Mesenchymal stem cell (in vitro differentiated cells and primary cell): ENCODE results near the gene SPATA3.
"Not testable (repeated sequence)": the region's sequence is repeated elsewhere in the genome, so short reads cannot be mapped to it uniquely, and the experiment has no call there.

ENCODE experiments used
- DNase-seq: peaks from one replicate; pipeline ENCODE4 v3.0.0-alpha.2; 2013
- H2AFZ ChIP-seq: one replicate; pipeline ENCODE4 v1.6.1; 2013; ENCODE audit warnings: low read depth, mild to moderate bottlenecking, control low read depth, inconsistent platforms, low read length, moderate library complexity
- H2AK5ac ChIP-seq: 2 replicates; pipeline ENCODE4 v1.6.1; 2013; ENCODE audit warnings: low read length, moderate library complexity, mild to moderate bottlenecking, inconsistent platforms; ENCODE audit not compliant: severe bottlenecking
- H2BK120ac ChIP-seq: one replicate; pipeline ENCODE4 v1.6.1; 2013; ENCODE audit warnings: low read depth, mild to moderate bottlenecking, inconsistent platforms, low read length, moderate library complexity
- H2BK12ac ChIP-seq, 2 experiments: one replicate each; pipeline ENCODE4 v1.6.1; 2013; ENCODE audit warnings: inconsistent platforms in 2 of 2, low read length in 2 of 2, mild to moderate bottlenecking in 2 of 2, moderate library complexity in 2 of 2, control low read depth in 1 of 2
- H2BK15ac ChIP-seq: one replicate; pipeline ENCODE4 v1.6.1; 2013; ENCODE audit warnings: mild to moderate bottlenecking, low read depth, inconsistent platforms; ENCODE audit not compliant: poor library complexity, severe bottlenecking
- H2BK5ac ChIP-seq: 2 replicates; pipeline ENCODE4 v1.6.1; 2013; ENCODE audit warnings: low read depth, mild to moderate bottlenecking, low read length, control low read depth, inconsistent platforms; ENCODE audit not compliant: poor library complexity, severe bottlenecking
- H3K14ac ChIP-seq, 2 experiments: one replicate each; pipeline ENCODE4 v1.6.1; 2013; ENCODE audit warnings: inconsistent platforms in 2 of 2, low read length in 2 of 2, control low read depth in 1 of 2, mild to moderate bottlenecking in 1 of 2, moderate library complexity in 1 of 2
- H3K18ac ChIP-seq, 2 experiments: one replicate each; pipeline ENCODE4 v1.6.1; 2013; ENCODE audit warnings: inconsistent platforms in 2 of 2, low read length in 2 of 2, control low read depth in 1 of 2, low read depth in 1 of 2, mild to moderate bottlenecking in 1 of 2
- H3K23ac ChIP-seq, 2 experiments: one replicate each; pipeline ENCODE4 v1.6.1; 2013; ENCODE audit warnings: inconsistent platforms in 2 of 2, low read length in 2 of 2, mild to moderate bottlenecking in 2 of 2, moderate library complexity in 2 of 2, control low read depth in 1 of 2
- H3K27ac ChIP-seq: 2 replicates; pipeline ENCODE4 v1.5.1; 2013; ENCODE audit warnings: mild to moderate bottlenecking, moderate library complexity, low read length, control low read depth, inconsistent platforms; ENCODE audit not compliant: poor library complexity, severe bottlenecking
- H3K27me3 ChIP-seq, 2 experiments: 2 replicates each; pipeline versions ENCODE4 v1.6.1 to v1.7.0; 2013; ENCODE audit warnings: low read length in 2 of 2, mild to moderate bottlenecking in 2 of 2, moderate library complexity in 2 of 2, control low read depth in 1 of 2, inconsistent platforms in 1 of 2; ENCODE audit not compliant: control insufficient read depth in 1 of 2, insufficient read depth in 1 of 2
- H3K36me3 ChIP-seq, 2 experiments: 2 replicates each; pipeline versions ENCODE4 v1.6.1 to v1.7.0; 2013; ENCODE audit warnings: low read length in 2 of 2, control low read depth in 1 of 2, inconsistent platforms in 1 of 2, low read depth in 1 of 2, mild to moderate bottlenecking in 1 of 2; ENCODE audit not compliant: insufficient read depth in 2 of 2, control insufficient read depth in 1 of 2
- H3K4ac ChIP-seq, 2 experiments: one replicate each; pipeline ENCODE4 v1.6.1; 2013; ENCODE audit warnings: inconsistent platforms in 2 of 2, low read length in 2 of 2, mild to moderate bottlenecking in 2 of 2, moderate library complexity in 2 of 2, control low read depth in 1 of 2, low read depth in 1 of 2
- H3K4me1 ChIP-seq: 2 replicates; pipeline ENCODE4 v1.6.1; 2013; ENCODE audit warnings: low read depth, low read length, control low read depth; ENCODE audit not compliant: control insufficient read depth, insufficient read depth
- H3K4me2 ChIP-seq: 2 replicates; pipeline ENCODE4 v1.6.1; 2013; ENCODE audit warnings: low read length, mild to moderate bottlenecking, inconsistent platforms; ENCODE audit not compliant: poor library complexity, severe bottlenecking
- H3K4me3 ChIP-seq, 2 experiments: 2 replicates each; pipeline versions ENCODE4 v1.5.1 to v1.7.0; 2013; ENCODE audit warnings: low read length in 2 of 2, mild to moderate bottlenecking in 2 of 2, control low read depth in 1 of 2, low read depth in 1 of 2; ENCODE audit not compliant: insufficient read depth in 1 of 2
- H3K79me1 ChIP-seq: replicated peaks from 2 replicates; pipeline ENCODE4 v1.6.1; 2013; ENCODE audit warnings: mild to moderate bottlenecking, control low read depth, low read length, inconsistent platforms; ENCODE audit not compliant: poor library complexity, severe bottlenecking
- H3K9ac ChIP-seq: 2 replicates; pipeline ENCODE4 v1.7.0; 2013; ENCODE audit warnings: mild to moderate bottlenecking, low read length, moderate library complexity
- H3K9me3 ChIP-seq: 2 replicates; pipeline ENCODE4 v1.7.0; 2013; ENCODE audit warnings: mild to moderate bottlenecking, low read length; ENCODE audit not compliant: control insufficient read depth
- H4K8ac ChIP-seq: one replicate; pipeline ENCODE4 v1.6.1; 2013; ENCODE audit warnings: inconsistent platforms, mild to moderate bottlenecking, low read length, moderate library complexity
- H4K91ac ChIP-seq: one replicate; pipeline ENCODE4 v1.6.1; 2013; ENCODE audit warnings: mild to moderate bottlenecking, low read length, inconsistent platforms
- WGBS: methylation state at CpG from one replicate; pipeline ENCODE4 v1.1.7; 2013; ENCODE audit warnings: mixed read lengths; 5-methylcytosine and 5-hydroxymethylcytosine counted together

SPATA3 gene

GRCh38 chr2:231025059-231025458 is 29.1 kb downstream of the SPATA3 start:
- H2AK5ac ChIP-seq, H3K4me2 ChIP-seq, H3K27ac ChIP-seq, H3K23ac ChIP-seq, H2BK5ac ChIP-seq, H3K18ac ChIP-seq, H3K79me1 ChIP-seq, H3K9me3 ChIP-seq, H4K91ac ChIP-seq, H4K8ac ChIP-seq, H2BK15ac ChIP-seq, H3K4ac ChIP-seq, H3K14ac ChIP-seq, H2AFZ ChIP-seq, H2BK12ac ChIP-seq, H3K9ac ChIP-seq, H3K36me3 ChIP-seq, H3K4me1 ChIP-seq, H3K4me3 ChIP-seq, DNase-seq, H2BK120ac ChIP-seq: not testable (repeated sequence)
- 86% methylated on average over 3 of the region's 3 CpGs for WGBS
- H3K27me3 ChIP-seq = peaks cover 21 to 28% of the 10 kb centered on the region in 2 experiments

GRCh38 chr2:231028889-231029288 is 33.0 kb downstream of the SPATA3 start:
- Histone ChIP-seq H2BK5ac (no peak overlapping the region), H3K4ac (no peak overlapping the region), H3K4me2 (no peak overlapping the region)

GRCh38 chr2:231029563-231029962 is 33.6 kb downstream of the SPATA3 start:
- no peaks in the 10 kb centered on the region for H3K9me3 ChIP-seq
- peaks cover 3% of the 10 kb centered on the region for H3K4me1 ChIP-seq
- no peak overlapping the region for H3K4me3 ChIP-seq
- no peak overlapping the region for H3K9ac ChIP-seq
- H3K27me3 ChIP-seq = peaks cover 43 to 50% of the 10 kb centered on the region in 2 experiments
- H2AFZ ChIP-seq = no peak overlapping the region
- H3K36me3 ChIP-seq = no peaks in the 10 kb centered on the region
- no peak overlapping the region for H3K18ac ChIP-seq
- H2BK12ac ChIP-seq = no peak overlapping the region
- H3K23ac ChIP-seq = no peak overlapping the region
- H3K4me2 ChIP-seq = no peak overlapping the region
- no peak overlapping the region for H3K4ac ChIP-seq
- H4K8ac ChIP-seq = no peak overlapping the region
- no peak overlapping the region for H2BK15ac ChIP-seq
- no peak overlapping the region for H3K14ac ChIP-seq
- H2BK5ac ChIP-seq = no peak overlapping the region
- H3K79me1 ChIP-seq = no peaks in the 10 kb centered on the region
- no peak overlapping the region for H2AK5ac ChIP-seq
- WGBS = 85% methylated on average over 9 of the region's 9 CpGs
- no peak overlapping the region for H2BK120ac ChIP-seq
- H3K27ac ChIP-seq = no peak overlapping the region
- DNase-seq = no peak
- H4K91ac ChIP-seq = no peak overlapping the region

More at GRCh38 chr2:231028889-231029288, 33.0 kb downstream of the SPATA3 start:
- Histone ChIP-seq H2BK120ac (no peak overlapping the region), H3K4me1 (peaks cover 2% of the 10 kb centered on the region), H3K9ac (no peak overlapping the region), H3K9me3 (no peaks in the 10 kb centered on the region), H3K27ac (no peak overlapping the region), H3K4me3 (no peak overlapping the region), H4K91ac (no peak overlapping the region), H4K8ac (no peak overlapping the region), H3K27me3 (peaks cover 39 to 49% of the 10 kb centered on the region in 2 experiments), H3K79me1 (no peaks in the 10 kb centered on the region), H2AK5ac (no peak overlapping the region), H3K36me3 (no peaks in the 10 kb centered on the region), H3K14ac (no peak overlapping the region), H2BK12ac (no peak overlapping the region), H2AFZ (no peak overlapping the region), H3K18ac (no peak overlapping the region), H3K23ac (no peak overlapping the region), H2BK15ac (no peak overlapping the region)
- no peak for DNase-seq

- no peak overlapping the region for H3K23ac ChIP-seq
- H2AK5ac ChIP-seq = no peak overlapping the region
- H2BK120ac ChIP-seq = no peak overlapping the region
- H4K8ac ChIP-seq = no peak overlapping the region
- H2BK12ac ChIP-seq = no peak overlapping the region
- H3K18ac ChIP-seq = no peak overlapping the region
- H4K91ac ChIP-seq = no peak overlapping the region
- H3K36me3 ChIP-seq = no peaks in the 10 kb centered on the region
- no peak for DNase-seq
- peaks cover 3% of the 10 kb centered on the region for H3K4me1 ChIP-seq
- no peak overlapping the region for H3K14ac ChIP-seq
- H3K79me1 ChIP-seq = no peaks in the 10 kb centered on the region
- H3K4ac ChIP-seq = no peak overlapping the region
- no peaks in the 10 kb centered on the region for H3K9me3 ChIP-seq
- H2BK15ac ChIP-seq = no peak overlapping the region
- no peak overlapping the region for H3K9ac ChIP-seq
- no peak overlapping the region for H3K4me3 ChIP-seq
- no peak overlapping the region for H3K4me2 ChIP-seq
- H2BK5ac ChIP-seq = no peak overlapping the region
- no peak overlapping the region for H2AFZ ChIP-seq
- H3K27ac ChIP-seq = no peak overlapping the region
- peaks cover 52 to 61% of the 10 kb centered on the region in 2 experiments for H3K27me3 ChIP-seq
- WGBS = 67% methylated on average over 3 of the region's 3 CpGs
Measured at GRCh38 chr2:231030725-231031124, 34.8 kb downstream of the SPATA3 start.
